Stimulated activated CD8-positive, alpha-beta memory T cell treated with anti-CD3 and anti-CD28 coated beads, Interleukin-2, amount 100 ng/mL, for 48 hours (primary cell): ENCODE data around the gene LRRC4C.
"Not testable (repeated sequence)": the region's sequence is repeated elsewhere in the genome, so short reads cannot be mapped to it uniquely, and the experiment has no call there.

Experiments used
- DNase-seq, 2 donors: peaks; one replicate each; pipeline ENCODE4 v3.0.0-alpha.2; 2020; ENCODE audit warnings: low read depth in 2 of 2

The LRRC4C gene

DNA sequence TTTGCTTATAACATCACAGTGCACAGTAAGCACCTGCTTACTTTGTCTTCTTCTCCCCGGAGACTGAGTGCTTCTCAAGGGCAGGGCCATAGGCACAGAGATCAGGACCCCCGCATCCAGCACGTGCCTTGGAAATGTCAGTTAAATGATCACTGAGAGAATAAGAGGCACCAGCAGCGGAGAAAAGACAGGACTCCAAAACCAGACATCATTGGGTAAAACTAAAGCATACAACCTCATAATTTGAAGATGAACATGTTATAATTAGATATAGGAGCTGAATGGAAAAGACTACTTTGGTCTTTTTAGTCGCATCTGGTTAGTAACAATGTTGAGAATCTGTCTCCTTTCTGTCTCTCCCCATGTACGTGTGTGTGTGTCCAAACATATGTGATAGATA lies 1279.9 kb downstream of the LRRC4C start:
- no peak for DNase-seq

DNA sequence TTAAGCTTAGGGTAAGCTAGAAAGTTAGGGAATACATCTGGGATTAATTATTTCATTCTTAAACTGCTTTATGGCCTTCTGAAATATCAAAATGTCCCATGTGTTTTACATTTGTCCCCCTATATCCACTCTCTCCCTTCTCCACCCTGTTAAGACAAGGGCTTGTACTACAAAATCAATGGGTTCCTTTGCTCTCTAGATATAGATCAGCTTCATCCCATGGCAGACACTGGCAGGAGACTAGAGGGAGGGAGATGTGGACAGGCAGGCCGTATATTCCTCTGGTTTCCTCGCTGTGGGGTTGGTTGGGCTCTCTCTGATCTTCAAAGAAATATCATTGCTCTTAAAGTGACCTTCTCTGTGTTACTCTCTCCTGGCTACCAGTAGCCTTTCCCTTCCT lies 1281.0 kb downstream of the LRRC4C start:
- DNase-seq = no peak

DNA sequence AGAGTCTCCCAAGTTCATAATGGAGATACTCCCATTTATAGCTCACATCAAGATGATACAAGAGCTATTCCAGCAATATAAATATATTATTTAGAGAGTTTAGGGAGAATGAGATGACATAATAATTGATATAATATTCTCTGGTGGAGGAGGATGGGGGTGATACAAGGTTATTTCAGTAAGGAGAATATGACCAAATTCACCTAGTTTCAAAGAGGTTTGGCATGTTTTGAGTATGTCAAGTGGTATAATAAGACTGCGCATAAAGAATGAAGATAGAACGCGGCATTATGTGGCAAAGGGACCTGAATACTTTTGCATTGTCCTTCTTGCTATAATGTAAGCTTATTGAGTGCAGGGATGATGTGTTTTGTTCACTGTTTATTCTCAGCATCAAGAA lies 1283.5 kb downstream of the LRRC4C start:
- DNase-seq = no peak

DNA sequence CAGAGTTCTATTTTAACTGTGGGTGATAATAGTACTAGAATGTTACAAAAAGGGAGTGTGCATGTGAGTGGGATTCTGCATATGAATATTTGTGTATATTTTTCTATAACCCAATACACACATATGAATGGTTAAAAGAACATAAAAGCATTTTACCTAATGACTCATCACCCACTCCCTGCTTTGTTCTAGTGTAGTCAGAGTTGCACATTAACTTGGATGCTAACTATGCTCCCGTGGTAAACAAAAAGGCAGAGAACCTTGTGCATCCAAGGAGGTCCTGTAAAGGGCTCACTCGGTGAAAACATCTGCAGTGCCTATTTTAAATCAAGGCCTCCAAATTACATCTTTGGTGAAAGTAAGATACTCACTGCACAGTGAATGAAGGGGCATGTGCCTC lies 1289.4 kb downstream of the LRRC4C start:
- DNase-seq = no peak

DNA sequence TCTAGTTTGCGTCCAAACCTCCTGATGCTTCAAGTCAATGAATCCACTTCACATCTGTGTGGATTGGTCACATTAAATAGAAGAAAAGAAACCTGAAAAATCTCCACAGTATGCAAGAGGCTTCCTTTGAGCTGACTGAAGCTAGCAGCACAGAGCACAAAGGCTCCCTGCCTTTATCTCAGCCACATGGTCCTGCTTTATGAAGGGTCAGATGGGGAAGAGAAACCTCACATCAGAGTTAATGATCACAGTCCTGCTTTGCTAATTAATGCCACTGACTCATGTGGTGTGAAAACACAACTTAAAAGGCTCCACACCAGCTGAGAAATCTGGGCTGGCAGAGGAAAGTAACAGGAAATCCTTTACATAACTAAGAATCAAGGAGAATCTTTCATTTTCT lies 1291.0 kb downstream of the LRRC4C start:
- no peak for DNase-seq

DNA sequence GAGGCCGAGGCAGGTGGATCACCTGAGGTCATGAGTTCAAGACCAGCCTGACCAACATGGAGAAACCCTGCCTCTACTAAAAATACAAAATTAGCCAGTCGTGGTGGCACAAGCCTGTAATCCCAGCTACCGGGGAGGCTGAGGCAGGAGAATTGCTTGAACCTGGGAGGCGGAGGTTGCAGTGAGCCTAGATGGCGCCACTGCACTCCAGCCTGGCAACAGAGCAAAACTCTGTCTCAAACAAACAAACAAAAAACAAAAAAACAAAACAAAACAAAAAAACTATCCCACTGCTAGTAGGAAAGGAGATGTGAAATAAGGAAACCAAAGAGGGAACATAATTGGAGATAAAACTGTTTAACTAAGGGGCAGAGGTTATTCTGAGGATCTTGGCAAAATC lies 1291.6 kb downstream of the LRRC4C start:
- not testable (repeated sequence) for DNase-seq

DNA sequence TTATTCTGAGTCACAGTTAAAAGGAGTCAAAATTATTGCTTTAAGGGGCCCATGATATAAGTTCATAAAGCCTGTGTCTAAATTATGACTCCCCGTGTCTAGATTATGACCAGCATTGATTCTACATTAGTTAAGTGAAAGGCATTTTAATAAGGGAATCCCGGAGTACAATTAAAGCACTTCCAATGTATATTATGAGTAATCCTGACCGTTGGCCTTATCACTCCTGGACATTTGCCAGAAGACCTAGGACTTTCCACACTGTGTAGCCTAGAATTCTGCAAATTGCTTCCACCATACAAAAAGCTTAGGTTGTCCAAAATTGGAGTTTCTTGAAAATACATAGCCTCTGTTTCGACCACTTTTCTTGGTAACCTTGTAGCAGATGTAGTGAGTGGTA lies 1292.6 kb downstream of the LRRC4C start:
- no peak for DNase-seq

DNA sequence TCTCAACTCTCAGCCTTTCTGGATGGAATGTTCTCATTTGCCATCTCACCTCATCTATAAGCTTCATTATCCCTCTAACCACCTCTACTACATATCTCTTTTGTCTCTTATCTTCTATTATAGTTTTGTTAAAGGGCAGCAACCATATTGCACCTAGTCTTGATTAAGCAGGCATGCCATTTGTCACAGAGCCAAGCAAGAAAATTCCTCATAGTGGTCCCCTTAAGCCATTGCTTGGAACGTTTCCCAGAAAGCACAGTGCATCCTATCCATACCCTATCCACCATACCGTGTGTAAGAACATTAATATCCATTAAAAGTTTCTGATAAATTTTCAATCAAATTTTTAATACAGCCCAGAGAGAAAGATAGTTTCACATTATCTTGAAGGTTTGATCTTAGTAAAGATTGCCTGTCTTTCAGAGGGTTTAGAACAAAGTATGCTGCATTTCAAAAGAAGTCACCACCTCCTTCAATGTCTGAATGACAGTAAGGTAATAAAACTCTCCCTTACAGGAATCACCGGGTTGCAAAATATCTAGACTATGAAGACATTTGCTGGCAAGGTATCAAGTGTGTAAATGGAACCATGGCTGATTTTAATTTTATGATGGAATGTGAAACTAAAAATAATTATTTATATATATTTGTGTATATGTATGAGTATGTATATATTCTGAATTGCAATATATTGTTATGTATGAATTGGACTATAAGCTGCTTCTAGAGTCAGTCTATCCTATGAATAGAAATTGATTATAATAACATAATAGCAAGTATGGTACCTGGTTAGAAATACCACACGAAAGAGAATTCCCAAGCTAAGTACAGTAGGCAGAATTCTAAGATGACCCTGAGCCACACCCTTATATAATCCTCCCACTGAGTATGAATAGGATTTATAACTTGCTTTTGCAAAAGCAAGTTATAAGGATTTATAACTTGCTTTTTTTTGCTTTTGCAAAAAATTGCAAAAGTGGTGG lies 1296.3 kb downstream of the LRRC4C start:
- no peak for DNase-seq

DNA sequence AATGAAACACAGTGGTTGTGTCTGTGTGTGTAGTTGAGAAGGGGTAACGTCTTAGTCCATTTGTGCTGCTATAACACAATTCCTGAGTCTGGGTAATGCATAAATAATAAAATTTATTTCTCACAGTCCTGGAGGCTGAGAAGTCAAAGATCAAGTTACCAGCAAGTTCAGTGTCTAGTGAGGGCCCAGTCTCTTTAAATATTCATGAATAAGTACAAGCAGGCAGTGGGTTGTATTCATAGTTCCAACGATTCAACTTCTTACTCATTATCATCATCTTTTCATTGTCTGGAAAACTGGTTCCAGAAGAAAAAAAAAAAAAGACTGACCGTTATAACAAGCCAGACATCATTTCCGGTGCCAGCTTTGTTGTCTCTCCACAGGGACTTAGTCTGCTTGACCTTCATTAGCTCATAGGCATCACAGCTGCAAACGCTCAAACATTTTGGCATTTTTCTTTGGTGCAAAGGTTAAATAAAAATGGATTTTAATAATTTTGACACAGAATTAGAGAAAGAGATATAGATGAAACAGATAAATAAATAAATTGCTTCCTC lies 1297.5 kb downstream of the LRRC4C start:
- DNase-seq = no peak

DNA sequence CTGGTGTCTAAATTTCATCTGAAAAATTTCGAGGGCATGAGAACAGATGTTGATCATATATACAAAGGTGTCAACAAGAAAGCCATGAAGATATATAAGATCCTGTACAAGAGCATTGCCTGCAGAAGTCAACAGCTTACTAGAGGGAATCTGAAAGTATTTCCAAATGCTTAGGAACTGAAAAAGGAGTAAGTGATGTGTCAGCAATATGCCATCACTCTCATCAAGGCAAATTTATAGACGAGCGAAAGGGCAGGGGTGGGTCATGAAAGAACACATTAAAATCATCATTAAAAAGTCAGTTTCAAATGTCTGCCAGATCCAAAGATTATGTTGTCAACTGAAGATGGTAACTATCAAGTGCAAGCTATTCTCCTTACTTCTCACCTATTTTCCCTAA lies 1299.0 kb downstream of the LRRC4C start:
- no peak for DNase-seq

DNA sequence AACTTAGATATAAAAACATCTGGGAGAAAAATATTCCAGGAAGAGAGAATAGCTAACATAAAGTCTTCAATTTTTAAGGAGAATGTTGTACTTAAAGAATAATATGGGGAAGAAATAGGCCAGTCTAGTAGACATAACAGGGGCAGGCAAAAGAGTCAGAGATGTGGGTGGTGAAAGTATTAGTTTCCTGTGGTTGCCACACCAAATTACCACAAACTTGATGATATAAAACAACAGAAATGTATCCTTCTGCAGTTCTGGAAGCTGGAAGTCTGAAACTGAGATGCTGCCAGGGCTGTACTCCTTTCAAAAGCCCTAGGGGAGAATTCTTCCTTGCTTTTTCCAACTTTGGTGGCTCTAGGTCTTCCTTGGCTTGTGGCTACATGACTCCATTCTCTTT lies 1309.7 kb downstream of the LRRC4C start:
- no peak for DNase-seq

DNA sequence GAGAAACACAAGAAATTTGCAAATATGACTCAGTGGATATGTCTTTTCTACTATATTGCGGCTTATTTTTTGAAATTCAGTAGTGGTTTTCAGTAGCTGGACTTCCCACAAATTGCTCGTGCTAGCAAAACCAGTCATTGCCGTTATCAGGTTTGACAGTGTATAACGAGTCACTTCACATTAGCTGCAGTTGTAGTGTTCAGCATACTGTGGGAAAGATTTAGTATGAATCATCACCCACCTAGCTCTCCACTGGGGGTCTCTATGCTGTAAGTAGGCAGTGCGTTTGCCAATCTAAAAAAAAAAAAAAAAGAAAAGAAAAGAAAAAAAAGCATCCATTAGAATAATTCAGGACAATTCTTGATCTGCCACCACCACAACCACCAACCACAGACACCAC lies 1318.9 kb downstream of the LRRC4C start:
- no peak for DNase-seq

DNA sequence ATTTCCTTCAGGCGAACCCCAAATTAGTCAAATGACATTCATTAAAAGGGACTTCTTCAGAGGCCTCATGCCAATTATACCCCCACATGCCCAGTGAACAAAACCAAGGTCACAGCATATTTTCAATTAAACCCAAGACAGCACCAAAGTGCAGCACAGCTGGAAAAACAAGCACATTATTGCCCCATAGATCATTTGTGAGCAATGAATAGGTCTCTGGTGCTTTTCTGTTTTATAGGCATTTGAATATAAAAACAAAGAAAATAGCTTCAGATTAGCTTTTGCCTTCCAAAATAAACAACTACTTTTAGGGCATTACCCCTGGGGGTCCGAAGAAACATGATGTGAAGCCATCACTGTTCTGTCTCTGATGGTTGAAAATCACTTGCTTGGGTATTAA lies 1319.9 kb downstream of the LRRC4C start:
- no peak for DNase-seq

DNA sequence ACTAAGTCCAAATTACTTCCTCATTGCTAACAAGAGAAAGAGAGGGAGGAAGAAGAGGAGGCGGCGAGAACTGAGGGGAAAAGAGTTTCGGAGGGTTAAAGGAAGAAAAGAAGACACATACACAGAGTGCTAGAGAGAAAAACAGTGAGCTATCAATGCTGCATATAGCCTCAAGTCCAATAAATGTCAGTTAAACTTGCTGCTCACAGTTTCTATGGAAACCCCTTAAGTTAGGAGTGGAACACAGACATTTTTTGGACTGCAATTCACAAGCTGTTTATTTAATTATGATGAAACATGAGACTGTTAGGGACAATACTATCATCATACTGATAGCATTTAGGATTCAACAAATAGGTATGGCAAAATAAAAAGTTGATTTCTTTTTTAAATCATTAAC lies 1320.4 kb downstream of the LRRC4C start:
- no peak for DNase-seq

DNA sequence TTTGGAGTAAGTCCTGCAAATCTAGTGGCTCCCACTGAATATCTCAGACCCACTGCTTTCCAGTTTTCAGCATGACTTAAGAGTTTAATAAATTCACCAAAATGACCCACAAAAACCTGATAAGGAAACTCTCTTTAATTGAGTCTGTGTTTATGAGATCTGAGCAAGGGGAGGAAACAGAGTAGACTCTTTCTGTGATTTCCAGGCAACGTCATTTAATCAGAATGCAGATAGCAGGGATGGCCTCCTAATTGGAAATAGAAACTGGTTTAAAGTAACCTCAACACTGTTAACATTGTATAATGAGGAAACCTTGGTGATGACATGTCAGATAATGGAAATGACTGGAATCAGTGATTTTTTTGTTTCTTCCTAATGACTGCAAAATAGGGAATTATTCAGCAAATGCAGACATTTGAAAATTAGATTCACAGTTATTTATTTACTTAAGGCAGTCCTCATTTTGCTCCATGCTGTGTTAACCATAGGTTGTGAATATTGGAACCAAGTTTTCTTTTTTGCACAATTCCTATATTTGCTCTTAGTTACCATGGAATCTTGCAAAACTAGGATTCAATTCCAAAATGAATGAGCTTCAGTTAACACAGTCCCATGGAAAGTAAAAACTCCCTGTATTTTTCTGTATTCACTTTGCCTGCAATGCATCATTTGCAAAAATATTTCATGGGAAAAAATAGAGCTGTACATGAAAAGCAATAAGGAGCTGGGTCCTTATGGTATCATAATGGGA lies 1324.5 kb downstream of the LRRC4C start:
- no peak for DNase-seq

DNA sequence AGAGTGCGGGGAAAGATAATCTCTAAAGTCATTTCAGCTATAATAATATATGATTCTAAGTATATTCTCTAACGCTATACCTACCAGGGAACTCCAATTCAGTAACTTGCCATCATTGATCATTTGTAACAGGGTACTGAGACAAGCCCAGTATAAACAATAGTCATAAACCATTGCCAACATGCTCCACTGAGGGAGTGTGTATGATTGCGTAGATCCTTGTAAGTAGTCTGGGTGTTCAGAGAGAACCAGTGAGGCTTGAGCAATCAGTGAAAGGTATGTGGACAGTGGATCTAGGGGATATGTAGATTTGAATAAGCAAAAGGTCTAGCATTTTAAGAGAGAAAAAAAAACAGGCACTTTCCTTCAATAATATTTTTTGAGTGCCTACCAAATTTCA lies 1326.0 kb downstream of the LRRC4C start:
- no peak for DNase-seq

DNA sequence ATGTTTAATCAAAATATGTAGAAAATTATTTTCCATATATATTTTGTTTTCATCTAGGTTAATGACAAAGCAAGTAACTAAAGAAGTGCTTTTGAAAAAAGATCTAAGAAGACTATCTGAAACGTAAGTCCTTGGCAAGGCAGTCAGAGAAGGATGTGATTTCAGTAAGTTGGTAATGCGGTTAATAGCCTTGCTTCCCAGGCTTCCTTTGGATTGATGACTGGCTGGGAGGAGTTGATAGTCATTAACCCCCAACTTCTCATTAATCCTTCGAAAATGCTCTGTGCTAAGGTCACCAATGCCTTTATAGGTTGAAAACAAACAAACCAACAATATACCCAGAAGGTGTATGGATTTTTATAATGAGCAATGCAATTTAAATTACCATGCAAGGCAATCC lies 1326.5 kb downstream of the LRRC4C start:
- DNase-seq = no peak

DNA sequence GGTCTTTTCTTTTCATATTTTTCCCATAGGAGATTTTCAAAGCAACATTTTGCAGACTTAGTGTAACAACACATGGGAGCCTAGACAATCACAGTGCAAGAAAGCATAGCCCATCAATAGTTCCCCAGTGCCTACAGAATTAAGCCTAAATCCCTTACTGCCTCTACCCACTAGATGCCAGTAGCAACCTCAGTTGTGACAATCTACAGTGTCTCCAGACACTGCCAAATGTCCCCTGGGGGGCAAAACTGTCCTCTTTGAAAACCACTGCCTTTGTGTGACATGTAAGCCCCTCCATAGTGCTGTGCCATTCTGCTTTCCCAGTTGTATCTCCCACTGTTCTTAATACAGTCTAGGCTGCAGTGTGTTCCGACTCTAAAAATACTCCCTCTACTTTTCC lies 1329.0 kb downstream of the LRRC4C start:
- no peak for DNase-seq

DNA sequence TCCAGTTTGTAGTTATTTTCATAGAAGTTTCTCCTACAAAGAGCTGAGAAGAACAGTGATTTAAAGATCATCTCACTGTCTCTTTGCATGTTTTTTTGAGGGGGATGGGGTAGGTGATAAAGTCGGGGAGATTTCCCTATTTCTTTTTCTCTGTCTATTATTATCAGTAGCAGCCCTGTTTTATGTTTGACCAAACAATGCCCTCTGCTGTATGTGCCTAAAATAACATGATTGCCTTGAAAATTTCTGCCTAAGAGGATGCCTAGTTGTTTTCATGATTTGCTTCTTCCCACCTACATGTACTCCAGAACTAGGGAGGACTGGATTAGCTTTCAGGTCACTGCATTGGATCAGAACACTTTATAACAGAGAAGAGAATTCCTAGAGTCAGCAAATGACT lies 1330.2 kb downstream of the LRRC4C start:
- no peak for DNase-seq

DNA sequence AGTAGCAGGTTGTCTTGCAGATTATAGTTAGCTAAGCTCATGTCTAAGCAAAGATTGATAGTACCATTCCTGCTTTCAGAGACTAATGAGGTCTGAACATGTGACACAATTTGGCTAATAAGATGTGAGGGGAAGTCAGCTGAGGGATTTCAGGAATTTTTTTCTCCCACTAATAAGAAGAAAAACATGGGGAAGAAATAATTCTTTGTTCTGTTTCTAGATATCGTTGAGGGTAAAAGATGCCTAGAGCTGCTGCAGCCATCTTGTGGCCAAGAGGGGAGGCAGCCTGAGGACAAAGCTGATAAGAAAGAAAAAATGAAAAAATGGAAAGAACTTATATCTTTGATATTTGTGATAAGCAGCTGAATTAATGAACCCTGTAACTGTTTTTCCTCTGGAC lies 1334.4 kb downstream of the LRRC4C start:
- no peak for DNase-seq

DNA sequence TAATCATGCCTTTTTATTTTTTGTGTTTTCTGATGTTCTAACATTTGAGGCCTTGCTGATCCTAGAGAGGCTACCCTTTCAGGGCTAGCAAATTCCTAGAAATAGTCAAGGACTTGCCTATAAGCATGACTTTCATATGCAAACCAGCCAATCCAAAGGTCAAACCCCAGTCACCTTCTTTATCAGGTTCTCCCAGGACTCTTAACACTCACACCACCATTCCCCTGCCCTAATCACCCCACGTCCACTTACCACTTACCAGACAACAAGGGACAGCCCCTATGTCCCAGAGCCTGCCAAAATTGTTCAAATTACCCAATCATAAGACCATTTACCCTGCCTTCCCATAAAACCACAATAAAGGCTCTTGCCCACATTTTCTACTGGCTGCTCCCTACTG lies 1339.8 kb downstream of the LRRC4C start:
- DNase-seq = no peak

DNA sequence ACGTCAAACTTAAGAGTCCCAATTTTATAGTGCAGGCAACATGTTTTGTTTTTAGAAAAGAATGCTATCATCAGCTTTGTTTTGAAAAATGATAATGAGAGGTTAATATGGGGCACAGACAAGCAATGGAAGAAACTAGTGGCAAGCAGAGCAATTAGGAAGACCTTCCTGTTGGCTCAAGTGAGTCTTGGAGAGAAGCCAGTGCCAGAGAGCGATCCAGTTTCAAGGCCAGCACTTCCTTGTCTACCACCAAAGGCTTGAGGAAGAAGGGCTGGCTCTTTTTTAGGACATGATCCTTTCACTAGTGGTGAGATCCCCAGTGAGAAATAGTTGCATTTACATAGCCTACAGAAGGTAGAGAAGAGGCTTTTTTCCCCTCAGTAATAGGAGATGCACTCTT lies 1340.7 kb downstream of the LRRC4C start:
- DNase-seq = no peak

DNA sequence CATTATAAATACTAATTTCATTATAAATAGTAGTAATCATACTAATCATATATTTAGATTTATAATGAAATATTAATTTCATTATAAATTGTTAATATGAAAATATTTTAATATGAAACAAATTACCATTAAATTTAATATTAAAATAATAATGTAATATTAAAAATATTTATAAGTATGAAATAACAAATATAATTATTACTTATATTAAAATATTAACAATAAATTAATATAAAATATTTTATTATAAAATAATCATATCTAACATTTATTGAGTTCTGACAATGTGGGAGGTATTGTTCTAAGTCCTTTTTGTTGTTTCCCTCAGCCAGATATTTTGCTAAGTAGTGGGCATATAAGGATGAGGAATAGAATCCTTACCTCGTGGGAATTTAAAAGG lies 1341.4 kb downstream of the LRRC4C start:
- DNase-seq = no peak
